Measurements from ENCODE around the gene PDE4D. TPM values are rescaled to one million over a fixed set of nuclear protein-coding genes. Genes with fewer than 3 reads are reported as not detected.

The PDE4D gene
- total and polyA plus RNA-seq, 2 of the 4 experiments (the other 2 are of a cell fraction): 1.4 to 7.9 TPM

GRCh38 chr5:58986281-58986680, 907.2 kb downstream of the PDE4D start:
- Histone ChIP-seq H2BK5ac (ENCODE audit: low read depth, low read length, poor library complexity, severe bottlenecking) (no peak overlapping the region), H4K20me1 (ENCODE audit: insufficient read depth, low read length) (0 out of 2 replicates have a peak, but pooled peaks cover 2% of the 10 kb centered on the region), H2AK5ac (ENCODE audit: low read depth, low read length) (no peak overlapping the region), H3K27ac (ENCODE audit: insufficient read depth, low read length) (no peak overlapping the region), H3K36me3 (ENCODE audit: control insufficient read depth, insufficient read depth, low read length) (peaks cover 42% of the 10 kb centered on the region), H4K5ac (ENCODE audit: low read depth, low read length) (no peak overlapping the region), H3K56ac (ENCODE audit: extremely low read depth, insufficient read depth, low read length) (no peak overlapping the region), H3K4ac (ENCODE audit: low read depth, low read length) (no peak overlapping the region), H3K4me2 (ENCODE audit: low read depth, low read length) (no peak overlapping the region), H3K23ac (ENCODE audit: low read depth, low read length) (no peak overlapping the region), H2BK15ac (ENCODE audit: low read depth, low read length) (no peak overlapping the region), H2AFZ (replicated peaks; ENCODE audit: low read length, poor library complexity) (no peak overlapping the region), H3K79me1 (ENCODE audit: low read depth in 1 of 2, low read length in 2 of 2) (peaks cover 0 to 27% of the 10 kb centered on the region in 2 experiments; a peak in 3 of 4 replicates), H3K9me3 (ENCODE audit: control insufficient read depth, insufficient read depth, low read length) (no peaks in the 10 kb centered on the region), H3K4me1 (ENCODE audit: control insufficient read depth, insufficient read depth, low read length) (peaks cover 2% of the 10 kb centered on the region; the same call in 1 of the 2 replicates), H4K8ac (ENCODE audit: low read depth in 2 of 2, low read length in 2 of 2) (no peak overlapping the region), H2BK120ac (ENCODE audit: low read depth, low read length) (no peak overlapping the region), H3K27me3 (ENCODE audit: control insufficient read depth, insufficient read depth, low read length) (no peaks in the 10 kb centered on the region), H3K9ac (ENCODE audit: low read depth, low read length) (no peak overlapping the region), H3K18ac (ENCODE audit: low read depth, low read length) (no peak overlapping the region), H4K91ac (ENCODE audit: insufficient read depth, low read depth, low read length) (no peak overlapping the region), H2BK20ac (ENCODE audit: low read depth, low read length) (no peak overlapping the region), H3K4me3 (ENCODE audit: insufficient read depth, low read depth, low read length) (no peak overlapping the region), H3K14ac (replicated peaks; ENCODE audit: low read depth, low read length) (no peak overlapping the region), H2AK9ac (replicated peaks; ENCODE audit: low read depth, low read length, poor library complexity) (no peak overlapping the region), H3K9me1 (ENCODE audit: insufficient read depth, low read length) (no peaks in the 10 kb centered on the region; the same call in 1 of the 2 replicates)
- TF ChIP-seq MXI1 (IDR thresholded peaks at IDR 0.05; ENCODE audit: borderline replicate concordance, low read depth, low read length): no peak
- no peak for TF ChIP-seq USF2 (IDR thresholded peaks at IDR 0.05; ENCODE audit: low read depth, low read length)
- TF ChIP-seq MAZ (IDR thresholded peaks at IDR 0.05; ENCODE audit: borderline replicate concordance, low read depth, low read length): no peak
- TF ChIP-seq RCOR1 (IDR thresholded peaks at IDR 0.05; ENCODE audit: insufficient replicate concordance, low read length): no peak
- no peak for TF ChIP-seq BHLHE40 (IDR thresholded peaks at IDR 0.05; ENCODE audit: low read depth, low read length)
- no peak for TF ChIP-seq NFE2L2 (IDR thresholded peaks at IDR 0.05; ENCODE audit: low read depth, low read length)
- TF ChIP-seq CTCF (conservative IDR thresholded peaks at IDR 0.05; ENCODE audit: low read depth, low read length): no peak
- TF ChIP-seq POLR2A (IDR thresholded peaks at IDR 0.05; ENCODE audit: low read depth, low read length): no peak
- TF ChIP-seq FOS (IDR thresholded peaks at IDR 0.05; ENCODE audit: low read depth, low read length): no peak
- TF ChIP-seq MAFK (IDR thresholded peaks at IDR 0.05; ENCODE audit: low read depth, low read length): no peak
- no peak for TF ChIP-seq RFX5 (IDR thresholded peaks at IDR 0.05; ENCODE audit: low read depth, low read length)
- ATAC-seq (ENCODE audit: low read depth) (no peak), DNase-seq (no peak)
- dilution Hi-C loops (cut with HindIII; ENCODE audit: low sequenced_read_pairs, unreplicated experiment): no loop called here
- BruUV-seq (replicated peaks): no TSS peak
- POLR2A ChIA-PET (ENCODE audit: unreplicated experiment): no interaction called here
- intact Hi-C loops (cut with micrococcal nuclease): no loop called here
- in situ Hi-C loops (cut with MboI; ENCODE audit: low sequenced_read_pairs): no loop called here
- WGBS, 2 experiments (ENCODE audit: extremely low coverage in 2 of 2, insufficient read length in 1 of 2): 61% methylated on average over 6 of the region's 8 CpGs; no CpG with 5 or more reads in 1 of the 2 experiments
- CTCF ChIA-PET: interaction anchor here (0.8 kb wide), 1 partner anchor 11 kb away, joined by 3 read pairs; no protein-coding TSS in a partner anchor

Data from IMR-90 (cell line).